OCI-LY3 (cell line): ENCODE measurements around the gene EFNA5.

Source experiments
- EZH2phosphoT487 ChIP-seq: fragments of 200-600 bp; shearing (Covaris generic); IDR thresholded peaks from 2 replicates; pipeline ENCODE4 v1.6.1; 2018; ENCODE audit warnings: antibody characterized with exemption, mixed run types, low read depth
- TF ChIP-seq, protein P1 (sequence below): fragments of 200-600, 300-600 bp; sonication (generic); IDR thresholded peaks from 2 replicates; pipeline ENCODE4 v1.5.1; 2014; ENCODE audit warnings: antibody characterized with exemption, low read length, low read depth

DNA sequence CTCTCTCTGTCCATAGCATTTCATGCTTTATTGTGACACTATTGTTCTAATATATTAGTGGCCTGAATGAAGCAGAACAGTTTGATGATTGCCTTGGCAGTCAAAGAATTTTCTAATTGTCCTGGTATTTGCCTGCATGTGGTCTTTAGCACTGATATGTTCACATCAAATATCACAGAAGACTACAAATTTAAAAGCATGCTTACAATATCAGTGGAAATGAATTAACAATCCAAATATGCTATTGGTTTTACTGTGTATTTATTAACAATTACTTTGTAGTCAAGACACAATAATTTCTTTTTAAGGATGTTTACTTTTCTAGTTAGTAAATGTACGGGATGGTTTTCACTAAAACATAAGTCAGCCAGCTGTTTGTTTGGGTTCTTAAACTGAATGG is 18.3 kb downstream of the EFNA5 start:
- TF ChIP-seq, protein P1, sequence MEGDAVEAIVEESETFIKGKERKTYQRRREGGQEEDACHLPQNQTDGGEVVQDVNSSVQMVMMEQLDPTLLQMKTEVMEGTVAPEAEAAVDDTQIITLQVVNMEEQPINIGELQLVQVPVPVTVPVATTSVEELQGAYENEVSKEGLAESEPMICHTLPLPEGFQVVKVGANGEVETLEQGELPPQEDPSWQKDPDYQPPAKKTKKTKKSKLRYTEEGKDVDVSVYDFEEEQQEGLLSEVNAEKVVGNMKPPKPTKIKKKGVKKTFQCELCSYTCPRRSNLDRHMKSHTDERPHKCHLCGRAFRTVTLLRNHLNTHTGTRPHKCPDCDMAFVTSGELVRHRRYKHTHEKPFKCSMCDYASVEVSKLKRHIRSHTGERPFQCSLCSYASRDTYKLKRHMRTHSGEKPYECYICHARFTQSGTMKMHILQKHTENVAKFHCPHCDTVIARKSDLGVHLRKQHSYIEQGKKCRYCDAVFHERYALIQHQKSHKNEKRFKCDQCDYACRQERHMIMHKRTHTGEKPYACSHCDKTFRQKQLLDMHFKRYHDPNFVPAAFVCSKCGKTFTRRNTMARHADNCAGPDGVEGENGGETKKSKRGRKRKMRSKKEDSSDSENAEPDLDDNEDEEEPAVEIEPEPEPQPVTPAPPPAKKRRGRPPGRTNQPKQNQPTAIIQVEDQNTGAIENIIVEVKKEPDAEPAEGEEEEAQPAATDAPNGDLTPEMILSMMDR, result no peak
- TF ChIP-seq EZH2phosphoT487, result no peak
